ENCODE results near the gene PCLAF.
"Not testable (repeated sequence)": the region's sequence is repeated elsewhere in the genome, so short reads cannot be mapped to it uniquely, and the experiment has no call there.

Gene PCLAF

GRCh38 chr15:64361259-64361658 is 20.0 kb downstream of the PCLAF start:
- no peak for DNase-seq (ENCODE audit: low read depth)

- DNase-seq (ENCODE audit: low read depth), result no peak
These were observed 24.6 kb downstream of the PCLAF start for GRCh38 chr15:64356710-64357040.

GRCh38 chr15:64355944-64356709 is 25.1 kb downstream of the PCLAF start, which contains the start of gene CSNK1G1:
Gene CSNK1G1 (minus strand): TSS chr15:64356173. CDS start chr15:64300499, 55,674 bp downstream.
- peak; percentile 97 for DNase-seq (ENCODE audit: low read depth)

- no peak for DNase-seq (ENCODE audit: low read depth)
These were observed 25.8 kb downstream of the PCLAF start for GRCh38 chr15:64355348-64355943.

- no peak for DNase-seq (ENCODE audit: low read depth)
These were observed 26.4 kb downstream of the PCLAF start for GRCh38 chr15:64354688-64355344.

- DNase-seq (ENCODE audit: low read depth), result no peak
These were observed 30.0 kb downstream of the PCLAF start for GRCh38 chr15:64351265-64351664.

GRCh38 chr15:64349375-64349774 is 31.9 kb downstream of the PCLAF start:
- DNase-seq (ENCODE audit: low read depth), result no peak

GRCh38 chr15:64348455-64348854 is 32.8 kb downstream of the PCLAF start:
- DNase-seq (ENCODE audit: low read depth), result no peak

GRCh38 chr15:64346242-64346641 is 35.0 kb downstream of the PCLAF start:
- DNase-seq (ENCODE audit: low read depth), result not testable (repeated sequence)

GRCh38 chr15:64344651-64345294 is 36.5 kb downstream of the PCLAF start:
- DNase-seq (ENCODE audit: low read depth), result peak; percentile 3

- no peak for DNase-seq (ENCODE audit: low read depth)
These were observed 37.4 kb downstream of the PCLAF start for GRCh38 chr15:64343841-64344240.

GRCh38 chr15:64343222-64343621 is 38.0 kb downstream of the PCLAF start:
- DNase-seq (ENCODE audit: low read depth), result no peak

GRCh38 chr15:64341961-64342360 is 39.3 kb downstream of the PCLAF start:
- no peak for DNase-seq (ENCODE audit: low read depth)

- DNase-seq (ENCODE audit: low read depth), result no peak
These were observed 40.9 kb downstream of the PCLAF start for GRCh38 chr15:64340355-64340754.

GRCh38 chr15:64337761-64338160 is 43.5 kb downstream of the PCLAF start:
- DNase-seq (ENCODE audit: low read depth), result no peak

GRCh38 chr15:64333986-64334929 is 47.0 kb downstream of the PCLAF start:
- no peak for DNase-seq (ENCODE audit: low read depth)

- no peak for DNase-seq (ENCODE audit: low read depth)
These were observed 47.7 kb downstream of the PCLAF start for GRCh38 chr15:64333516-64333915.

GRCh38 chr15:64331668-64332067 is 49.6 kb downstream of the PCLAF start:
- DNase-seq (ENCODE audit: low read depth), result not testable (repeated sequence)

GRCh38 chr15:64326975-64327374 is 54.3 kb downstream of the PCLAF start:
- not testable (repeated sequence) for DNase-seq (ENCODE audit: low read depth)

GRCh38 chr15:64326458-64326857 is 54.8 kb downstream of the PCLAF start:
- not testable (repeated sequence) for DNase-seq (ENCODE audit: low read depth)

- DNase-seq (ENCODE audit: low read depth), result no peak
These were observed 56.9 kb downstream of the PCLAF start for GRCh38 chr15:64324165-64324877.

Data from fibroblast of the conjunctiva (primary cell).